HepG2 (cell line): ENCODE measurements around the gene PIM3. TPM values are rescaled to one million over a fixed set of nuclear protein-coding genes. Genes with fewer than 3 reads are reported as not detected.

Experiments
- ARID2 ChIP-seq: sonication (generic); formaldehyde crosslinking; IDR thresholded peaks from 2 replicates; pipeline ENCODE4 v1.8.1; 2022; ENCODE audit warnings: mild to moderate bottlenecking, missing genetic modification reagents, borderline replicate concordance
- FOXO1 ChIP-seq: sonication (generic); formaldehyde crosslinking; IDR thresholded peaks from 2 replicates; pipeline ENCODE4 v1.4.0; 2020; ENCODE audit warnings: missing genetic modification reagents
- HBP1 ChIP-seq: IDR thresholded peaks from 2 replicates; pipeline ENCODE4 v1.6.1; 2016; ENCODE audit warnings: low read depth, control low read depth
- HNF4A ChIP-seq: sonication (generic); formaldehyde crosslinking; IDR thresholded peaks from 2 replicates; pipeline ENCODE4 v1.4.0; 2020; ENCODE audit warnings: missing genetic modification reagents
- HOXA7 ChIP-seq: sonication (generic); formaldehyde crosslinking; IDR thresholded peaks from 2 replicates; pipeline ENCODE4 v1.8.1; 2022; ENCODE audit warnings: mild to moderate bottlenecking, missing genetic modification reagents, moderate library complexity
- IRF2 ChIP-seq: IDR thresholded peaks from 2 replicates; pipeline ENCODE4 v1.6.1; 2018; ENCODE audit warnings: missing genetic modification reagents, missing compliant biosample characterization
- LBX2 ChIP-seq: sonication (generic); formaldehyde crosslinking; IDR thresholded peaks from 2 replicates; pipeline ENCODE4 v1.5.0; 2020; ENCODE audit warnings: missing genetic modification reagents, mild to moderate bottlenecking, borderline replicate concordance
- MAFG ChIP-seq: sonication (generic); formaldehyde crosslinking; IDR thresholded peaks from 2 replicates; pipeline ENCODE4 v1.5.1; 2020; ENCODE audit warnings: mild to moderate bottlenecking, missing genetic modification reagents
- SMC3 ChIP-seq: IDR thresholded peaks from 2 replicates; pipeline ENCODE4 v1.6.1; 2011; ENCODE audit warnings: low read length, improper control_type of control experiment
- TBX3 ChIP-seq: fragments of 450-650 bp; IDR thresholded peaks from 2 replicates; pipeline ENCODE4 v1.6.1; 2017; ENCODE audit warnings: antibody characterized with exemption, mild to moderate bottlenecking, inconsistent platforms, borderline replicate concordance
- TGIF2 ChIP-seq: IDR thresholded peaks from 2 replicates; pipeline ENCODE4 v1.6.1; 2016; ENCODE audit warnings: control low read depth, missing compliant biosample characterization
- THYN1 ChIP-seq: sonication (generic); formaldehyde crosslinking; IDR thresholded peaks from 2 replicates; pipeline ENCODE4 v1.8.1; 2023; ENCODE audit warnings: low read depth, mild to moderate bottlenecking, moderate library complexity, missing genetic modification reagents, borderline replicate concordance
- ZFP91 ChIP-seq: sonication (generic); formaldehyde crosslinking; IDR thresholded peaks from 2 replicates; pipeline ENCODE4 v1.9.0; 2022; ENCODE audit warnings: missing genetic modification reagents, mild to moderate bottlenecking, borderline replicate concordance
- ZHX1 ChIP-seq: sonication (generic); formaldehyde crosslinking; IDR thresholded peaks from 2 replicates; pipeline ENCODE4 v1.8.1; 2022; ENCODE audit warnings: low read depth, mild to moderate bottlenecking, missing genetic modification reagents
- ZNF205 ChIP-seq: IDR thresholded peaks from 2 replicates; pipeline ENCODE4 v1.6.1; 2018; ENCODE audit warnings: missing biosample characterization, missing genetic modification reagents
- ZNF44 ChIP-seq: sonication (generic); formaldehyde crosslinking; IDR thresholded peaks from 2 replicates; pipeline ENCODE4 v1.5.1; 2020; ENCODE audit warnings: mild to moderate bottlenecking, missing genetic modification reagents
- ZNF614 ChIP-seq: IDR thresholded peaks from 2 replicates; pipeline ENCODE4 v1.6.1; 2018; ENCODE audit warnings: missing biosample characterization, missing genetic modification reagents, inconsistent platforms, borderline replicate concordance
- ZNF768 ChIP-seq: sonication (generic); formaldehyde crosslinking; IDR thresholded peaks from 2 replicates; pipeline ENCODE4 v1.4.0; 2020; ENCODE audit warnings: missing genetic modification reagents
- polyA plus RNA-seq, 8 experiments: library from polyadenylated mRNA; depleted of rRNA in 3 of 8; stranded (reverse) in 7 of 8; unstranded in 1 of 8; fragments of >200 nt; fragmentation: Illumina TruSeq in 4 of 8; extraction: Trizol in 4 of 8; gene quantifications; 2 replicates each; pipeline versions ENCODE4 v1.2.1 to v1.2.3, GENCODE V29; 2011 to 2016; ENCODE audit warnings: low read depth in 4 of 8, missing spikeins in 1 of 8, mixed read lengths in 1 of 8; ENCODE audit not compliant: insufficient read depth in 1 of 8
- total RNA-seq, 5 experiments: library from RNA; depleted of rRNA; stranded (reverse); fragments of >200 nt; fragmentation: Illumina TruSeq; extraction: Trizol; gene quantifications; 2 replicates each; pipeline ENCODE4 v1.2.3, GENCODE V29; 2016; ENCODE audit warnings: low read depth in 1 of 5

The PIM3 gene
- total and polyA plus RNA-seq, 2 of the 13 experiments (the other 11 are each of a cell fraction or from before 2014, with no cell fraction given), result 21.6 to 31.2 TPM

- TF ChIP-seq HBP1 (CRISPR knock-in tag) (peak; percentile 92; the same call in 1 of the 2 replicates), HNF4A (CRISPR knock-in tag) (peak; percentile 74), SMC3 (no peak), IRF2 (peak; percentile 88), ZNF614 (CRISPR knock-in tag) (peak; percentile 91), THYN1 (CRISPR knock-in tag) (no peak), ARID2 (CRISPR knock-in tag) (no peak), ZNF205 (peak; percentile 60; the same call in 1 of the 2 replicates), TBX3 (peak; percentile 45; the same call in 1 of the 2 replicates), ZNF44 (peak; percentile 58; the same call in 1 of the 2 replicates), ZFP91 (peak; percentile 84), MAFG (CRISPR knock-in tag) (peak; percentile 94), HOXA7 (CRISPR knock-in tag) (peak; percentile 75; the same call in 1 of the 2 replicates), ZNF768 (CRISPR knock-in tag) (peak; percentile 61; the same call in 1 of the 2 replicates), TGIF2 (CRISPR knock-in tag) (peak; percentile 94), FOXO1 (peak; percentile 62; the same call in 1 of the 2 replicates), ZHX1 (CRISPR knock-in tag) (no peak; the same call in 1 of the 2 replicates), LBX2 (CRISPR knock-in tag) (no peak; the same call in 1 of the 2 replicates)
These were observed 10.1 kb downstream of the PIM3 start (continued) for GRCh38 chr22:49970528-49971231.
